PC-3 (cell line): ENCODE measurements around the gene NSFL1C.

Source experiments
- CTCF ChIP-seq: fragments of 300-600 bp; sonication (generic); conservative IDR thresholded peaks from 2 replicates; pipeline ENCODE4 v1.5.1; 2017; ENCODE audit warnings: antibody characterized with exemption, low read depth, mild to moderate bottlenecking, low read length
- EZH2 ChIP-seq: fragments of 300-600 bp; sonication (generic); IDR thresholded peaks from one replicate; pipeline ENCODE4 v1.6.1; 2017; ENCODE audit warnings: antibody characterized with exemption, mild to moderate bottlenecking, low read length; ENCODE audit not compliant: unreplicated experiment
- EZH2phosphoT487 ChIP-seq: fragments of 300-600 bp; sonication (generic); IDR thresholded peaks from 2 replicates; pipeline ENCODE4 v1.6.1; 2018; ENCODE audit warnings: mild to moderate bottlenecking, antibody characterized with exemption, low read length, borderline replicate concordance

GRCh38 chr20:1417273-1417672 is 49.4 kb downstream of the NSFL1C start:
- TF ChIP-seq CTCF (no peak), EZH2 (no peak), EZH2phosphoT487 (no peak)
